ENCODE measurements around the gene ZNF391. TPM values are rescaled to one million over a fixed set of nuclear protein-coding genes. Genes with fewer than 3 reads are reported as not detected.

ZNF391 gene
- total and polyA plus RNA-seq, 2 donors from 2014 or later: 1.5 to 5.4 TPM

DNA sequence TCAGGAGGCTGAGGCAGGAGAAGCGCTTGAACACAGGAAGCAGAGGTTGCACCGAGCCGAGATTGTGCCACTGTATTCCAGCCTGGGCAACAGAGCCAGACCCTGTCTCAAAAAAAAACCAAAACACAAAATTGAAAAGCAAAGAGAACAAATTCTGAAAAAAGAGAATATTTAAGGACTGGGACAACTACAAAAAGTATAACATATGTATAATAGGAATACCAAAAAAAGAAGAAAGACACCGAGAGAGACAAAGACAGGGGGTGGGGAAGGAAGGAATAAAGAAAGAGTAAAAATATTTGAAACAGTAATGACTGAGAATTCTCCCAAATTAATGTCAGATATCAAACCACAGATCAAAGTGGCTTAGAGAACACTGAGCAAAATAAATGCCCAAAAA lies 5.5 kb upstream of the ZNF391 start:
- TF ChIP-seq CTCF (IDR thresholded peaks at IDR 0.05; ENCODE audit: borderline replicate concordance, extremely low read depth, insufficient read depth): no peak
- no peak overlapping the region for H3K9ac ChIP-seq (ENCODE audit: low read length in 3 of 3)
- no peak overlapping the region for H3K4me3 ChIP-seq (ENCODE audit: low read length in 3 of 3)
- no peaks in the 10 kb centered on the region for H3K4me1 ChIP-seq (ENCODE audit: control insufficient read depth in 2 of 3, insufficient read depth in 2 of 3, low read depth in 1 of 3, low read length in 3 of 3)
- no peak overlapping the region for H3K27ac ChIP-seq (ENCODE audit: low read depth in 2 of 2, low read length in 2 of 2)
- DNase-seq (no peak), FAIRE-seq (no peak)
- no peaks in the 10 kb centered on the region for H3K27me3 ChIP-seq (ENCODE audit: control insufficient read depth, insufficient read depth, low read length)
- intact Hi-C loops (cut with DNase I): no loop called here
- no peaks in the 10 kb centered on the region for H3K36me3 ChIP-seq (ENCODE audit: control insufficient read depth in 2 of 3, insufficient read depth in 3 of 3, low read length in 3 of 3)
- H3K9me3 ChIP-seq (ENCODE audit: control insufficient read depth in 2 of 3, insufficient read depth in 1 of 3, low read length in 3 of 3): no peaks in the 10 kb centered on the region

- Histone ChIP-seq H3K9me3 (ENCODE audit: control insufficient read depth in 2 of 3, insufficient read depth in 1 of 3, low read length in 3 of 3) (no peaks in the 10 kb centered on the region), H3K27me3 (ENCODE audit: control insufficient read depth, insufficient read depth, low read length) (no peaks in the 10 kb centered on the region), H3K27ac (ENCODE audit: low read depth in 2 of 2, low read length in 2 of 2) (no peak overlapping the region), H3K4me1 (ENCODE audit: control insufficient read depth in 2 of 3, insufficient read depth in 2 of 3, low read depth in 1 of 3, low read length in 3 of 3) (no peaks in the 10 kb centered on the region), H3K9ac (ENCODE audit: low read length in 3 of 3) (no peak overlapping the region), H3K36me3 (ENCODE audit: control insufficient read depth in 2 of 3, insufficient read depth in 3 of 3, low read length in 3 of 3) (no peaks in the 10 kb centered on the region), H3K4me3 (ENCODE audit: low read length in 3 of 3) (no peak overlapping the region)
- no peak for TF ChIP-seq CTCF (IDR thresholded peaks at IDR 0.05; ENCODE audit: borderline replicate concordance, extremely low read depth, insufficient read depth)
- DNase-seq (no peak), FAIRE-seq (no peak)
- intact Hi-C loops (cut with DNase I): no loop called here
These were observed 5.1 kb upstream of the ZNF391 start for GRCh38 chr6:27383481-27383880.

DNA sequence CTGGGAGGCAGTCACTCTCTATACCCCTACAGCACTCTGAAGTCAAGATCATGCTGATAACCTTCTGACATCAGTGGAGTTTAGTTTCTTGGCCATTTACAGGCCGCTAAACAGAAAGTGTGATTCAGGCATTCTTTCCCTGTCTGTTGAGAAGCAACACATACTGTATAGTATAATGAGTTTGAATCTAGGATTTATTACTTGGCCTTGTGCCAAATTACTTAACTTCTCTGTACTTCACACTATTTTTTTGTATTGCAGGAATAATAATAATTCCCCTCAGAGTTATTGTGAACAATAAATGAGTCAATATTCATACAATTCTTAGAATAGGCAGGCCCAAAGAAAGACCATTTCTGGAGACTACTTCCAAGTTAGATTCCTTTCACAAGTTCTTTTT lies 4.1 kb downstream of the ZNF391 start:
- no peak for TF ChIP-seq CTCF (IDR thresholded peaks at IDR 0.05; ENCODE audit: borderline replicate concordance, extremely low read depth, insufficient read depth)
- no peak overlapping the region for H3K27ac ChIP-seq (ENCODE audit: low read depth in 2 of 2, low read length in 2 of 2)
- H3K4me1 ChIP-seq (ENCODE audit: control insufficient read depth in 2 of 3, insufficient read depth in 2 of 3, low read depth in 1 of 3, low read length in 3 of 3): peaks cover 0 to 4% (median 0%) of the 10 kb centered on the region in 3 donors
- H3K36me3 ChIP-seq (ENCODE audit: control insufficient read depth in 2 of 3, insufficient read depth in 3 of 3, low read length in 3 of 3): no peaks in the 10 kb centered on the region
- FAIRE-seq (no peak), DNase-seq (peak in 1 of 5 donors; percentile 4)
- no peak overlapping the region for H3K9ac ChIP-seq (ENCODE audit: low read length in 3 of 3)
- H3K4me3 ChIP-seq (ENCODE audit: low read length in 3 of 3): no peak overlapping the region
- H3K27me3 ChIP-seq (ENCODE audit: control insufficient read depth, insufficient read depth, low read length): no peaks in the 10 kb centered on the region
- intact Hi-C loops (cut with DNase I): no loop called here
- H3K9me3 ChIP-seq (ENCODE audit: control insufficient read depth in 2 of 3, insufficient read depth in 1 of 3, low read length in 3 of 3): no peaks in the 10 kb centered on the region

- H3K36me3 ChIP-seq (ENCODE audit: control insufficient read depth in 2 of 3, insufficient read depth in 3 of 3, low read length in 3 of 3): peaks cover 0 to 4% (median 0%) of the 10 kb centered on the region in 3 donors
- H3K9ac ChIP-seq (ENCODE audit: low read length in 3 of 3): no peak overlapping the region
- DNase-seq: no peak
- peaks cover 0 to 4% (median 0%) of the 10 kb centered on the region in 3 donors for H3K9me3 ChIP-seq (ENCODE audit: control insufficient read depth in 2 of 3, insufficient read depth in 1 of 3, low read length in 3 of 3)
- H3K27me3 ChIP-seq (ENCODE audit: control insufficient read depth, insufficient read depth, low read length): no peaks in the 10 kb centered on the region
- H3K4me3 ChIP-seq (ENCODE audit: low read length in 3 of 3): no peak overlapping the region
- H3K27ac ChIP-seq (ENCODE audit: low read depth in 2 of 2, low read length in 2 of 2): no peak overlapping the region
- intact Hi-C loops (cut with DNase I): no loop called here
- no peak for TF ChIP-seq CTCF (IDR thresholded peaks at IDR 0.05; ENCODE audit: borderline replicate concordance, extremely low read depth, insufficient read depth)
- peaks cover 0 to 3% (median 0%) of the 10 kb centered on the region in 3 donors for H3K4me1 ChIP-seq (ENCODE audit: control insufficient read depth in 2 of 3, insufficient read depth in 2 of 3, low read depth in 1 of 3, low read length in 3 of 3)
- FAIRE-seq: no peak
These were observed 5.5 kb downstream of the ZNF391 start for GRCh38 chr6:27394073-27394472.
